Left kidney (tissue), 2 donors: ENCODE data around the gene KCNMA1. TPM values are rescaled to one million over a fixed set of nuclear protein-coding genes. Genes with fewer than 3 reads are reported as not detected.
"Not testable (repeated sequence)": the region's sequence is repeated elsewhere in the genome, so short reads cannot be mapped to it uniquely, and the experiment has no call there.

Experiments used
- DNase-seq: peaks from one replicate; pipeline ENCODE4 v3.0.0-alpha.2; 2013
- polyA plus RNA-seq: library from polyadenylated mRNA; unstranded; fragments of 120-200 nt; gene quantifications from one replicate; pipeline ENCODE4 v1.2.1, GENCODE V29; 2013; ENCODE audit not compliant: insufficient read length

Gene KCNMA1
- polyA plus RNA-seq, 1 donor, result 3.6 TPM

DNA sequence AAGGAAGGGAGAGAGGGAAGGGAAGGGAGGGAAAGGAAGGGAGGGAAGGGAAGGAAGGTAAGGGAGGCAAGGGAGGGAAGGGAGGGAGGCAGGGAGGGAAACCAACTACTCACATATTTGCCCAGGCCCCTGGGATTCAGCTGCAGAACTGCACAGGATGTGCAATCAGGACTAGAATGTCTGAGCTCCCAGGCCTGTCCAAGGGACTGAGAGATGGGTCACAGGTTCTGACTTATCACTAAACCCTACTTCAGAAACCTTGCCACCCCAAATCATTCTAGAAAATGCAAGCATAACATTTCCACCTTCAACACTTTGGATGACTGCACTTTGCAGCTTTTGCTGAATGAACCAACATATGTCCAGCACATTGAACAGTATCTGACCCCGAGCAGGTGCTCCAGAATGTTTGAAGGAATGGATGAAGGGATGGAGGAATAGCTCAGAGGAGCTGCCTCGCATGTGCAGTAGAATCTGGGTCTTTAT, 245.3 kb downstream of the KCNMA1 start:
- DNase-seq, result no peak

- DNase-seq, result peak; percentile 87
These were observed 245.9 kb downstream of the KCNMA1 start for GRCh38 chr10:77391605-77392235.

DNA sequence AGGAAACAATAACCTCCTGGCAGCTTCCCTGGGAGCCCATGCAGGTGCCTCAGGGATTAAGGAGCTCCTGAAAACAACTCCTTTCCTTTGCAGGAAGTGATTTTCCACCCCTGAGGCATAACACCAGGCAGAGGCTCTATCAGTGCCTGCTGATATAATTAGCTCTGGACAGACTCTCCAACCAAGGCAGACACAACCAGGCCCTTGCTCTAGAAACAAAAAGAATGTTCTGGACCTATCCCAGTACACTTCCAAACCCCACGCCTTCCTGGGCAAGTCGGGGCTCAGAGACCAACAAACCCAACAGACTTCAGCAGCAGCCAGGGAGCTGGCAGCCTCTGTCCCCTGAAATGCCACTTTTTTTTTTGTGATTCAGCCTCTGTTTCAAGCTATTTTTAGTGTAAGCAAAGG, 247.1 kb downstream of the KCNMA1 start:
- DNase-seq, result no peak

GRCh38 chr10:77388571-77389100, 249.0 kb downstream of the KCNMA1 start:
- DNase-seq, result no peak

DNA sequence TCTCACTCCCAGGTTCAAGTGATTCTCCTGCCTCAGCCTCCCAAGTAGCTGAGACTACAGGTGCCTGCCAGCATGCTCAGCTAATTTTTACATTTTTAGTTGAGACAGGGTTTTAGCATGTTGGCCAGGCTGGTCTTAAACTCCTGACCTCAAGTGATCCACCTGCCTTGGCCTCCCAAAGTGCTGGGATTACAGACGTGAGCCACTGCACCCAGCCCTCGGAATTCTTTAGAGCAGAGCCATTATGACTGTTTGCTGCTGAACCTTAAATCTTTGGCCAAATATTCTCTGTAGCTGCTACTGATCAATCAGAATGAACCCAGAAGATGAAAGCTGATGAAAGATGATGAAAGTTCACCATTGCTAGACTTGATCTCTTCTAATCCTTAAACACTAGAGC, 249.9 kb downstream of the KCNMA1 start:
- DNase-seq, result not testable (repeated sequence)

GRCh38 chr10:77387247-77387646, 250.4 kb downstream of the KCNMA1 start:
- no peak for DNase-seq

DNA sequence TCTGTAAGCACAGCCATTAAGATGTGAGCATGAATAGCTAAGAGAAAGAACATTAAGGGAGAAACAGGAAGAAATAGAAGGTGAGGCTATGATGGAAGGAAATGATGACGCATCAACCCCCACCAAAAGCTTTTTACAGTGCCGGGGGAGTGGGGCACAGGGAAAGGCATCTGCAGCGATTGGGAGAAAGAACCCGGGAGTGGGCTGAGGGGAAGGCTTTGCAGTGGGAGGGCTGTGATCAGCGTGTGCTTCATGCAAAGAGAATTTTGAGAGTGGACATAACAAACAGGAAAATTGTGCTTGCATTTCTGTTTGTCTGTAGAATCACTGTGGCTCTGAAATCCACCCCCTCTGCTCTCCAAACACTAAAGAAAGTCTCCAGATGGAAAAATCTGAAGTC, 250.8 kb downstream of the KCNMA1 start:
- no peak for DNase-seq

DNA sequence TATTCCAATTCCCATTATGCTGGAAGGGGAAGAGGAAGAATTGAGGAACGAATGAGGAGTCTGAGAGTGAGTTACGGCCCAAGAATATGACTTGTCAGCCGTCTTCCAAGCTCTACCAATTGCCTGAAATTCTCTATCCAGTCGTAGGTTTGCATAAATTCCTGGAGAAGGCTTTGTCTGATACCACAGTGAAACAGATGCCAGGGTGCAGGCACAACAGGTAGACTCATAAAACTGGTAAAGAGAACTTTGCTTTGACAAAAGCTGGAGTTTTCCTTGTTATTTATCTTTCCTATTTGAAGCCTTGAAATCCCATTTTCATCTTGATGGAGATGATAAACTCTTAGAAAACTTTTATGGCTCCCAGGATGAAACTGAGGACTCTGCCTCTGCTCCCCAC, 251.2 kb downstream of the KCNMA1 start:
- no peak for DNase-seq

DNA sequence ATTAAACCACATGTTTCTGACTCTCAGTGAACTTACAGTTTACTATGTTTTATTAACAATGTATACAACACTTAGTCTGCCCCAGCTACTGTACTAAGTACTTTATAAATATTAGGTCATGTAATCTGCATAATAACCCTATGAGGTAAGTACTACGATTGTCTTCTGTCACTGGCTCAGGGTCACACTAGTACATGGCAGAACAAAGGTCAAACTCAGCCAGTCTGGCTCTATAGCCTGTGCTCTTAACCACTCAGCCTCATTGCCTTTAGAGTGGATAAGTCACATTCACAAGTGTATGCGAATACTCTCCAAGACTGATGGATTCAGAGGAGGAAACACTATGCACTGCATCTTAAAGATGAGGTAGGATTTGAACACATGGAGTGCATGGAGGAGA, 252.3 kb downstream of the KCNMA1 start:
- DNase-seq, result no peak

- no peak for DNase-seq
These were observed 253.6 kb downstream of the KCNMA1 start for GRCh38 chr10:77383861-77384553.

- DNase-seq, result no peak
These were observed 255.9 kb downstream of the KCNMA1 start for GRCh38 chr10:77381750-77382149.

DNA sequence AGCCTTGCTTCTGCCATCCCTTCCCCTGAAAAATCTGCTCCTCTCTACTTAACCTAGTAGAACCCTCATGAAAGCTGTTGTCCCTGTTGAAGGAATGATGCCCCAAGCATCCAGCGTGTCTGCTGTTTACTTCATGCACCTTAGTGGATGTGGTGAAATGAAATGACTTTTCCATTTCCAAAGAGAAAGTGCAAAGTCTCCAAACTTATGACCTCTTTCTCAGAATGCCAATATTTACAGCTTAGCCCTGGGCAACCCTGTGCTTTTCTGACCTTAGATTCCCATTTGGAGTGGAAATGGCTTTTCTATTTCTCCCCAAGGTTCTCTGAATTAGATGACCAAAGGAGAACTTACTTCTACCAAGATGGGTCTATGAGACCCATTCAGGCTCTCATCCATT, 256.9 kb downstream of the KCNMA1 start:
- no peak for DNase-seq

- DNase-seq, result no peak
These were observed 257.4 kb downstream of the KCNMA1 start for GRCh38 chr10:77380191-77380590.

- no peak for DNase-seq
These were observed 258.9 kb downstream of the KCNMA1 start for GRCh38 chr10:77378366-77379349.

- DNase-seq, result no peak
These were observed 259.8 kb downstream of the KCNMA1 start for GRCh38 chr10:77377678-77378352.

- no peak for DNase-seq
These were observed 260.6 kb downstream of the KCNMA1 start for GRCh38 chr10:77377034-77377433.

DNA sequence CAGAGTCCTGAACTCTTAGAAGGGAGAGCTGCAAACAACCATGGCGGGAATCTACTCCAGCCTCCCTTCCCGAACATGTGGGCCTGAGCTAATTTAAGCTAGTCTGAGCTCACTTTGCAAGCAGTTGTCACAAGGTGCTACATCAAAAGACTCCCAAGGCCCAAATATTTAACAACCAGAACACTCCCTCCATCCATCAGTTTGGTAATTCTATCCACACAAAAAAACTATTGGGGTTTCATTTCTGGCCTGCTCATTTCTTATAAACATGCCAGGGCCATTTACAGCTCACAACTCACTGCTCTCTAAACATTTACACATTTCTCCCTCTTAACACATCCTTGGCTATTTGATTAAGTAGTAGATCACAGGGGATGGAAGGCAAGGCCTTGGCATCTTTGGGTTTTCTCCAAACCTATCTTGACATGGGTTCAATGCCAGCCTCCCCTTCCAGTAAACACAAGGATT, 263.4 kb downstream of the KCNMA1 start:
- DNase-seq, result peak; percentile 31

GRCh38 chr10:77371848-77372799, 265.5 kb downstream of the KCNMA1 start:
- DNase-seq, result no peak

DNA sequence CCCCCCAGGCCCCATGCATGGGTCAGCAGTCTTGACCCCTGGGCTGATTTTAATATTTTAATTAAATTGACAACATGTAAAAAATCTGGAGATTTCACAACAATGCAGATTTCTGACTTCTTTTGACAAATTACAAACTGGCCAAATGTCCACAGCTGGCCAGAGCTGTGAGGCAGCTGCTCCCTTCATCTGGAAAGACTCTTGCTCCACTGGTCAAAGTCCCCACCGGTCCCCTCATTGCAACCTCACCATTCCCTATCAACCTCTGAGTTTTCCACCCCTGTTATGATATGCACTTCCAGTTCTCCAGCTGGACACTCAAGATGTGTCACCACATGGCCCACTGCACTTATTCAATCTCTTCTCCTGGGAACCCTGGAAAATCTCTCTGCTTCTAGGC, 266.2 kb downstream of the KCNMA1 start:
- DNase-seq, result no peak

- no peak for DNase-seq
These were observed 269.6 kb downstream of the KCNMA1 start for GRCh38 chr10:77368006-77368405.
